Embryonic facial prominence (tissue), 1 donor: ENCODE measurements around the gene MORC1.

Source experiments
- DNase-seq: peaks from one replicate; pipeline ENCODE4 v3.0.0-alpha.2; 2016; ENCODE audit errors: extremely low spot score

MORC1 gene

DNA sequence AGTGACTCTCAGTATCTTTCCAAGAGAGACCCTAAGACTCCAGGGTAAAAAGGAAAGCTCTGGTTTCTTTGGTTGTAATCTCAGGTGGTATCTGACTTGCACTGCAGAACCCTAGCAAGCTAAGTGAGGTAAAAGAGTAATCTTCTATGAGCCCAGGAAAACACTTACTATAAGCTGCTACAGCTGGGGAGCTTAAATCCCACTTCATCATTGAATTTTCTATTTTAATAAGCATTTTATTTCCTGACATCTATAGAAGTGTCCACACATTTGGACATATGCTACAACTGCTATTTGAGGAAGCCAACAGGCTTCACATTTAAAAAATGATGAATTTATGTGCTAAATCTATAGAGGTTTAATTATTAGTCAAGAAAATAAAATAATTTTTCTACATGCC, 91.1 kb downstream of the MORC1 start:
- DNase-seq = no peak

GRCh38 chr3:109025896-109026295, 92.0 kb downstream of the MORC1 start:
- no peak for DNase-seq

DNA sequence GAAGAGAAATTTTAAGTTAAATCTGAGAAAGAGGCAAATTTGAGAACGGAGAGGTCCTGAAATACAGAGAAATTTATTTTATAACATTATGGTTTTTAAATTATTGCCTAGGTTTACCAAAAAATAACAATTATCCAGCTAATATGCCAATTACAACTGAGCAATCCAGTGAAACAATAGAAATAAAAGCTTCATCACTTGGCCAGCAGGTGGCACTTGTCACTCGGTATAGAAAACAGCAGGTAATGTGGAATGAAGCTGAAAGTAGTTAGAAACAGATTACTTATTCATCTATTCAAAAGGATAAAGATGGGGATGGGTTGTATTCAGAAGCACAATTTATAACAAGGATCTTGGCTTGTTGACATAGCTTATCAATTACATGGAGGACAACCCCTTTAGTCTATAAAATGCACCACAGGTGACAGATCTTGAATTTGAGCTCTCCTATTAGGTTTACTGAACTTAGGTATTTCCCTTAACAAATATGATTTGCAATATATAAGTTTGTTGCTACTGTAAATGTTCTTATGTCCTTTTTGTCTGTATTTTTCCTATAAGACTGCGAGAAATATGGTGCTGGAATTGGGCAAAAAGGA, 94.2 kb downstream of the MORC1 start:
- DNase-seq = peak; percentile 25

DNA sequence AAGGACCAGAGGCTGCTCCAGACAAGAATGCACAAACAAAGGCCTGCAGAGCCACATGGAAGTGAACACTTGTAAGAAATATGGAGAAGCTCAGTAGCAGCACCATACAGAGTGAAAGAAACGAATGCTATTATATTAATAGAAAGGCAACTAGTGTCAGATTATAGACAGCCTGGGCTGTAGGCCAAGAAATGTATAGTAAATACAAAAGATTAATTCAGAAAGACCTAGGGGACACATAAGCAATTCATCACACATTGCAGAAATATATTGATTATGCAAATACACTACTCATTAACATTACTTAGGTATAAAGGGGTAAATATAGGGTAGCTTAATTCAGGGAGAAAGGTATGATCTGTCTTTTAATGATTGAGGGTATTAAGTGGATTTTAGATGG, 94.8 kb downstream of the MORC1 start:
- DNase-seq = no peak

- DNase-seq = no peak
These were observed 96.4 kb downstream of the MORC1 start for GRCh38 chr3:109021556-109021955.

DNA sequence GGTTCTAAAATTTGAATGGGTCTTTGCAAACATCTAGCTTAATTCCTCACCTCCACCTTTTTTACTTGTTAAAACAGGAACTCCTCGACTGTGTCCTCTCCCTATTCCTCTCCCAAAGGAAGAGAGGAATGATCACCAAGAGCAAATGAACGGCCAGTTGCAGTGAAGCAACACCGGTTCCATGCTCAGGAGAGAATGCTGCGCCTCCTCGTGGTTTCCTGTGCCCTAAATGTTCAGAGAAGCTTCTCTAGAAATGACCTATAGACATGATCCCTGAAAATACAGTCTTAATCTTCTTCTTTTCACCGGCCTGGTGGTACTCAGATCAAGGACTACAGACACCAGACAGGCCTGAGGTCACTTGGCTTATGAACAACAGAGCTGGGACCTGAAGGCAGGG, 99.1 kb downstream of the MORC1 start:
- no peak for DNase-seq

GRCh38 chr3:109005443-109005842, 112.5 kb downstream of the MORC1 start:
- DNase-seq = no peak

- no peak for DNase-seq
These were observed 119.5 kb downstream of the MORC1 start for GRCh38 chr3:108998436-108998835.

DNA sequence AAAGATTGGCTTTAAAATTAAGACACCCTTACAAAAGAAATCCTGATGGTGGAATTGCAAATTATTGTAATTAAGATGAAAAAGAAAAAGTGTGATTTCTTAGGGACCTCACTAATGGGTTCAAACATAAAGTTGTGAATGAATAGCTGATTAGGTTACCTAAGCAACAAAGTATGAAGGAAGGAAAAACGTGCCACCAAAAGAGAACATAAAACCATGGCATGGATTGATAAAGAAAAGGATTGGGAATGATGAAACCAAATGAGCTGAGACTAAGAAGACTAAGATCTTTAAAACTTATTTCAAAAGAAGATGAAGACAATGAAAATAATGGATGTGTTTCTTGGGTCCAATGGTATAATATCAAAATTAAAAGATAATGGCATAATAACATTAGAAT, 132.1 kb downstream of the MORC1 start:
- DNase-seq = no peak

DNA sequence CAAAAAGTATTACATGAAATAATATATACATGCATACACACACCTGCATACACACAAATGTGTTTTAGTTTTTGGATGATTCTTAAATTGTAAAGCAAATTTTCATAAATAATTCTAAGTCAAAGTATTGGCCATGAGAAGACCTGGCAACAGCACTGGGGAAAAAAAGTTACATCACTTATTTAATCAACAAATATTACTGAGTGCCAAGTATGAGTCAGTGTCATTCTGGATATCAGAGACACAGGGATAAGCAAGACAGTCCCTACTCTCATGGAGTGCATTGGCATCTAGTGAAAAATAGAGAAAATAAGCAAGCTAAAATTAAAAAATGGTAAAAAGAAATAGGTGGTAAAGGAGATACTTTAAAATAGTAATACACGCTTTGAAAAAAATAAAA, 134.9 kb downstream of the MORC1 start:
- no peak for DNase-seq

GRCh38 chr3:108976058-108976457, 141.9 kb downstream of the MORC1 start:
- DNase-seq = no peak

DNA sequence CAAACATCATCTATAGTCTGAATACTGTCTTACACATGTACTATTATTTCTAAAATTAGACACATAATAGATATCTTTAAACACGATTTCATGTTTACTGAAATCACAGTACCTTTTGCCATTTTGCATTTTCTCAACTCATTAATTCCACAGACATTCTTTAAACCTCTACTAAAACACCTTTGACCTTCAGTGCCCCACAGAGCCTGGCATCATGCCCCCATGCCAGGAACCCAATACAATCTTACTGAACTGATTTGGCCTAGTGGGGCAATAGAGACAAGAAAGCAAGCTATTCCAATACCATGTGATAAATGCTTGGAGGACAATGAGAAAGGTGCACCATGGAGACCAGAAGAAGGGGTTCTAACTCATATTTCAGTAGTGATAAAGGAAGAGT, 144.9 kb downstream of the MORC1 start:
- DNase-seq = no peak

DNA sequence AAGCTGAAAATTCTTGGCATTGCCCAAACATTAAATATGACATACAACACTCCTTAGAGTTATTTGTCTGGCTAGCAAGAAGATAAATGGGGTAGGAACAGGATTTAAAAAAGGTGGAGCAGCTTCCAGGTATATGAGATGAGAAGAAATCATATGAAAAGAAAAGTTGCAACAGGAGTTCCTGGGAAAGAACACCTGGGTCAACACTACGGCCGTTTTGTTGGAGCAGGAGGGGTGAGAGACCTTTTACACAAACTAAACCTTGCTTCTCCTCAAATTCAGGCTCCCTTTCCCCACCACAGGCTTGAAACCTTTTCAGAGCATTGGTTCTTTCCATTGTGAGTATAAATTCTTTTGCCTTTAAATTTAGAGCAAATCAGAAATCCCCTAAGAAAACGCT, 145.5 kb downstream of the MORC1 start:
- no peak for DNase-seq

- no peak for DNase-seq
These were observed 147.4 kb downstream of the MORC1 start for GRCh38 chr3:108970561-108970960.

GRCh38 chr3:108966773-108967172, 151.2 kb downstream of the MORC1 start:
- DNase-seq = no peak

DNA sequence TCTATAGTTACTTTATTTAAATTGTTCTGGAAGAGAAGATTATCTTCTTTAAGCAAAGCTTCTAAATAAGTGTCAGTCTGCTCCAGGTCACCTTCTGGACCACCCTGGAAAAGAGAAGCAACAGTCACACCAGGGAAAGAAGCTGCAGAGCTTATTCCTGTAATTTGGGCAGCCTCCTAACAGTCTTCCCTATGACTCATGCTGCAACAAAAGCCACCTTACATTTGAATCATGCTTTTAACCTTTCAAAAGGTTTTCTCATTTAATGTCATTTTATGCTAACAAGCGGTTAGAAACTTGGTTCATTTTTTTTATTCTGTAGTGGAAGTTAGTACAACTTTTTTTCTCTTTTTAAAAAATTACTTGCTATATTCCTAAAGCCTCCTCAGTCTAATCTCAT, 158.9 kb downstream of the MORC1 start:
- no peak for DNase-seq

DNA sequence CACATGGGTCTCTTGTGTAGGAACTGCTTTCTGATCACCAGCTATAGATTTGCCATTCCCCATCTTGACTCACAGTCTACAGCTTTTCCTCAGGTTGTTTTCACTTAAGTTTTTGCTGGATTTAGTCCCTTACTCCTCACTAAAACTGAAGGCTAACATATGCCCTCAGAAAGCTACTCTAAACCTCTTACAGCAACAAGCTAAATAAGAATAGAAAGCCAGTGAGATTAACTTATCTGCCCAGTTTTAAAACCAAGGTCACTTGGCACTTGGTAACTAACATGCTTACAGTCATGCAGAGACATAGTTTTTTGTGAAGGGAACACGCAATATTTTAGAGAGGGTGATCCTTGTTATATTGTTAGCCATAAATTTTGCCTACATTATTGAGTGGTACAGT, 164.2 kb downstream of the MORC1 start, which contains the start of gene GUCA1C:
Gene GUCA1C (minus strand): TSS at position 180 of the 400 bp plus-strand sequence. CDS start 117 bp downstream, at position 63.
- DNase-seq = no peak

DNA sequence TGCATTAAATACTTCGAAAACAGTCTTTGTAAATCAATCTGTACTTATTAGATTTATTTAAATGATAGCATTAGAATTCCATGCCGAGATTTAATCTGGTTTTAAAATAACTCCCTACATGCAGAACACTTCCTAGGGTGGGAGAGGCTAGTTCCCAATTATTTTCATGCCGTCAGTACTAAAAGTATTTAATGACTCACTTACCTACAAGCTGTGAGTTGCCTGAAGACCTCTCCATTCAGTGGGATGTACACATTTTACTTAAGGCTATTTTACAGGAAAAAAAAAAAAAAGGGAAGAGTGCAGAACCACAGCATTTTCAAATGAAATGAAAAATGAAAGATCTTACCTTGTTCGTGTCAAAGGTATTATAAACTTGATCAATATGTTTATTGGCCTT, 164.7 kb downstream of the MORC1 start:
- DNase-seq = no peak

GRCh38 chr3:108951820-108952501, 166.0 kb downstream of the MORC1 start:
- no peak for DNase-seq

- no peak for DNase-seq
These were observed 170.1 kb downstream of the MORC1 start for GRCh38 chr3:108947855-108948254.

DNA sequence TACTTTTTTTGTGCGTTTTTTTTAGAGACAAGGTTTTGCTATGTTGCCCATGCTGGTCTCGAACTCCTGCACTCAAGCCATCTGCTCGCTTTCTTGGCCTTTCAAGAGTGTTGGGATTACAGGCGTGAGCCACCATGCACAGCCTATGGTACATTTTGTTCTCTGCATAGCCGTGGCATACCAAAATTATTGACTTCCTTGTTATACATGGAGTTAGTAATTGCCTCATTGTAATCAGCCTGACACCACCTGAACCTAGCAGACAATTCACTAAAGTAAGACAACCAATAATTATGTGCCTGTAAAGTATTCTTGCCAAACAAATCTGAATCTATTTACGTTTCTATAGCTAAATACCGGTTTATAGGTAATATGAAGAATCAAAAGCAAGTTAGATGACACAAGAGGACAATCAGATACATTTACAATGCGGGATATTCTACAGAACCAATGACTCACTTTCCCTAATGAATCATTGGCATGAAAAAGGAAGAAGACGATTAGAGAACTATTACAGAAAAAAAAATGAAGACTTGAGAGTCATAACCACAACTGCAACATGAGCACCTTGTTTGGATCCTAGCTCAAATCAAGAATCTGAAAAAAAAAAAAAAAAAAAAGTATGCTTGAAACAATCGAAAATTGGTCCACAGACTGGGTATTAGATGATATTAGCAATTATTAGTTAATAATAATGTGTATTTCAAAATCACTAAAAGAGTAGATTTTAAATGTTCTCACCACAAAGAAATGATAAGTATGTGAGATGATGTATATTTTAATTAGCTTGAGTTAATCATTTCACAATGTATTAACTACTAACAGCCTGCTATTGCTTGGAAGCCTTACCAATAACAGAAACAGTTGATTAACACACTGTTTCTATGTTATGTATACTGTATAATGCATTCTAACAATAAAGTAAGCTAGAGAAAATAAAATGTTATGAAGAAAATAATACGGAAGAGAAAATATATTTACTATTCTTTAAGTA, 171.3 kb downstream of the MORC1 start:
- no peak for DNase-seq

DNA sequence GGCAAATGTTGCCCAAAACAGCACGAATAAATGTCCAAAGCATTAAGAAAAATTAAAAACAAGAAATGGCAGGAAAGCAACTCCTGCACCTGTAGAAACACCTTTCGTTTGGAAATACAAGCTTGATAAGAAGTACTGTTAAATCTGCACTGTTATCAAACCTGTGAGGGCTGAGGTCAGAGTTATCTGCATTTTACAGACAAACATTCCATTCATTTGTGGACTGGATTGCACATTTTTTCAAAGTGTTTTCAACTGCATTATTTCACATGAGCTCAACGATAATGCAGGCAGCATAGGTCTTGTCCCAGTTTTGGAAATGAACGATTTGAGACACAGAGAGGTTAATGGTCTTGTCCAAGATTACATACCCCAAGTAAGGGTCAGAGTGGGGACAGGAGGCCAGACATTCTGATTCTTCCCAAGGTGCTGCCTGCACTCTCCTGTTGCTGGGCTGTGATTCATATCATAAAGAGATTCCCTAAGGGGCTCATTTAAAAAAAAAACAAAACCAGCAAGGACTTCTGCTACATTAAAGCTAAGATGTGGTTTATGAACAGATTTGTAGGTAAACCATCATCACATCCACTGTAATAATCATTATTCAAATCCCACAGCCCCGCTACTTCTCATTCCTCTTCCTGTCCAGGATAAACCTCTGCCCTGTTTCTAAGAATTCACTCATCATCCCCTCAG, 177.2 kb downstream of the MORC1 start:
- DNase-seq = no peak
